SK-N-SH treated with all-trans-retinoic acid at 6 μM for 48 hours (cell line): ENCODE data around the gene GNB4.

Experiments
- ARNTL ChIP-seq: fragments of 450-650 bp; formaldehyde crosslinking; IDR thresholded peaks from 2 replicates; pipeline ENCODE4 v1.5.0; 2020; ENCODE audit warnings: low read depth, mild to moderate bottlenecking, moderate library complexity, borderline replicate concordance
- CREB5 ChIP-seq: fragments of 250-450 bp; sonication (Bioruptor Pico); IDR thresholded peaks from 2 replicates; pipeline ENCODE4 v1.5.1; 2020; ENCODE audit warnings: low read depth, mild to moderate bottlenecking, moderate library complexity
- CSDC2 ChIP-seq: fragments of 250-450 bp; sonication (Bioruptor Pico); IDR thresholded peaks from 2 replicates; pipeline ENCODE4 v1.5.0; 2020; ENCODE audit warnings: mild to moderate bottlenecking, moderate library complexity
- PATZ1 ChIP-seq: fragments of 250-450 bp; sonication (Bioruptor Pico); IDR thresholded peaks from 2 replicates; pipeline ENCODE4 v1.8.0; 2020; ENCODE audit warnings: mild to moderate bottlenecking, moderate library complexity, borderline replicate concordance
- POU6F1 ChIP-seq: fragments of 250-450 bp; sonication (Bioruptor Pico); IDR thresholded peaks from 2 replicates; pipeline ENCODE4 v1.8.0; 2021; ENCODE audit warnings: low read depth, mild to moderate bottlenecking, moderate library complexity, borderline replicate concordance
- PPARA ChIP-seq: fragments of 250-450 bp; sonication (Bioruptor Pico); IDR thresholded peaks from 2 replicates; pipeline ENCODE4 v1.5.0; 2020; ENCODE audit warnings: mild to moderate bottlenecking, borderline replicate concordance
- RARB ChIP-seq: fragments of 250-450 bp; sonication (Bioruptor Pico); IDR thresholded peaks from 2 replicates; pipeline ENCODE4 v1.8.0; 2021; ENCODE audit warnings: mild to moderate bottlenecking, moderate library complexity
- SNAI2 ChIP-seq: fragments of 250-450 bp; sonication (Bioruptor Pico); IDR thresholded peaks from 2 replicates; pipeline ENCODE4 v1.5.0; 2020; ENCODE audit warnings: mild to moderate bottlenecking, moderate library complexity
- TOX ChIP-seq: fragments of 250-450 bp; sonication (Bioruptor Pico); IDR thresholded peaks from 2 replicates; pipeline ENCODE4 v1.8.0; 2021; ENCODE audit warnings: mild to moderate bottlenecking, moderate library complexity, borderline replicate concordance
- TSHZ2 ChIP-seq: fragments of 250-450 bp; sonication (Bioruptor Pico); IDR thresholded peaks from 2 replicates; pipeline ENCODE4 v1.5.0; 2020; ENCODE audit warnings: mild to moderate bottlenecking, moderate library complexity
- ZC3H10 ChIP-seq: fragments of 250-450 bp; sonication (Bioruptor Pico); IDR thresholded peaks from 2 replicates; pipeline ENCODE4 v1.5.1; 2021; ENCODE audit warnings: mild to moderate bottlenecking, moderate library complexity
- ZFP30 ChIP-seq: fragments of 450-650 bp; formaldehyde crosslinking; IDR thresholded peaks from 2 replicates; pipeline ENCODE4 v1.5.0; 2022; ENCODE audit warnings: mild to moderate bottlenecking, moderate library complexity
- ZNF70 ChIP-seq: fragments of 450-650 bp; formaldehyde crosslinking; IDR thresholded peaks from 2 replicates; pipeline ENCODE4 v1.5.0; 2020; ENCODE audit warnings: mild to moderate bottlenecking, moderate library complexity
- ZNF8 ChIP-seq: fragments of 450-650 bp; formaldehyde crosslinking; IDR thresholded peaks from 2 replicates; pipeline ENCODE4 v1.5.0; 2020; ENCODE audit warnings: mild to moderate bottlenecking, moderate library complexity

GRCh38 chr3:179452872-179453271, 1.6 kb upstream of the GNB4 start:
- TF ChIP-seq RARB (CRISPR knock-in tag): no peak
- TF ChIP-seq PATZ1 (CRISPR knock-in tag): no peak
- no peak for TF ChIP-seq POU6F1 (CRISPR knock-in tag)
- TF ChIP-seq CREB5 (CRISPR knock-in tag): no peak
- TF ChIP-seq ZFP30 (CRISPR knock-in tag): no peak
- TF ChIP-seq SNAI2 (CRISPR knock-in tag): no peak
- no peak for TF ChIP-seq CSDC2
- TF ChIP-seq TSHZ2: no peak
- TF ChIP-seq PPARA (CRISPR knock-in tag): no peak
- no peak for TF ChIP-seq ARNTL
- TF ChIP-seq ZNF8 (CRISPR knock-in tag): no peak
- no peak for TF ChIP-seq TOX (CRISPR knock-in tag)
- TF ChIP-seq ZC3H10 (CRISPR knock-in tag): no peak
- no peak for TF ChIP-seq ZNF70 (CRISPR knock-in tag)
